ENCODE results near the gene CUL4B. TPM values are rescaled to one million over a fixed set of nuclear protein-coding genes. Genes with fewer than 3 reads are reported as not detected.

The CUL4B gene
- total and polyA plus RNA-seq, 2 donors (not counting 3 experiments of a cell fraction or from before 2014, with no cell fraction given) = 22.2 to 90.0 TPM

DNA sequence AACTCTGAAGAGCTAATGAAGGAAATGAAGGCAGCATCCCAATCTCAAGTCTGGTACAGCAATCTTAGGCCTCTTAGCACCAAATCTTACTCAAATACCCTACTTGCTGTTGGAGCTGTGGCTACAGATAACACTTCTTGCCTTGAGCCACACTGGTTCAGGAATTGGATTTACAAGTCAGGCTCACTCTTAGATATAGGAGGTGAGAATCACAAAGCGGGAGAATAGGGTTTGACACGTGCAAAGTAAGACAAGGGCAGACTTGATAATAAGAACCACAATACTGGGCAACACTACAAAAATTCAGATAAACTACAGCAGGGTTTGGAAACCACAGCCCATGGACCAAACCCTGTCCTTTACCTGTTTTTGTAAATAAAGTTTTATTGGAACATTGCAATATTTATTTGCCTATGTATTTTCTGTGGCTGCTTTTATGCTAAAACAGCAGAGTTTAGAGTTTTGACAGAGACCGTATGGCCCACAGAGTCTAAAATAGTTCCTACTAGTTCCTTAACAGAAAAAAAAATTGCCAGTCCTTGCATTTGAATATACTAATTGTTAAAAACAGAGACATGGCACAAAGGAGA, 9.3 kb upstream of the CUL4B start:
- ChIA-PET POLR2A (no interaction called here), CTCF (no interaction called here)
- TF ChIP-seq MYC (IDR thresholded peaks at IDR 0.05; ENCODE audit: low read depth, low read length) = no peak
- FAIRE-seq (no peak), DNase-seq (ENCODE audit: low read depth, low spot score) (no peak)
- Histone ChIP-seq H4K20me1 (replicated peaks; ENCODE audit: control insufficient read depth, extremely low read depth, insufficient read depth, low read length) (no peaks in the 10 kb centered on the region), H3K9me3 (replicated peaks; ENCODE audit: control insufficient read depth, insufficient read depth, low read length) (no peaks in the 10 kb centered on the region), H3K9me1 (replicated peaks; ENCODE audit: control insufficient read depth, extremely low read depth, insufficient read depth, low read length) (no peaks in the 10 kb centered on the region), H3K27me3 (ENCODE audit: control insufficient read depth in 2 of 2, insufficient read depth in 2 of 2, low read length in 2 of 2) (no peaks in the 10 kb centered on the region), H3K9ac (replicated peaks; ENCODE audit: extremely low read depth, insufficient read depth, low read length) (no peak overlapping the region), H3K4me1 (ENCODE audit: control insufficient read depth, extremely low read depth, insufficient read depth, low read length) (no peaks in the 10 kb centered on the region), H3K4me3 (replicated peaks in 1 of 3; ENCODE audit: insufficient read depth in 1 of 3, low read depth in 1 of 3, low read length in 3 of 3) (no peak overlapping the region), H3K4me2 (ENCODE audit: insufficient read depth, low read length) (no peak overlapping the region), H3K27ac (ENCODE audit: insufficient read depth, low read depth, low read length) (no peak overlapping the region), H3K79me2 (ENCODE audit: control insufficient read depth, insufficient read depth, low read length) (no peaks in the 10 kb centered on the region), H2AFZ (ENCODE audit: low read depth, low read length) (no peak overlapping the region), H3K36me3 (ENCODE audit: control insufficient read depth in 2 of 2, extremely low read depth in 1 of 2, insufficient read depth in 2 of 2, low read length in 2 of 2) (no peaks in the 10 kb centered on the region)
- BruUV-seq (replicated peaks) = no TSS peak
- dilution Hi-C loops (cut with MboI; ENCODE audit: extremely low pct_ligation_motif_present, low sequenced_read_pairs) = no loop called here
- intact Hi-C loops (cut with micrococcal nuclease) = no loop called here

DNA sequence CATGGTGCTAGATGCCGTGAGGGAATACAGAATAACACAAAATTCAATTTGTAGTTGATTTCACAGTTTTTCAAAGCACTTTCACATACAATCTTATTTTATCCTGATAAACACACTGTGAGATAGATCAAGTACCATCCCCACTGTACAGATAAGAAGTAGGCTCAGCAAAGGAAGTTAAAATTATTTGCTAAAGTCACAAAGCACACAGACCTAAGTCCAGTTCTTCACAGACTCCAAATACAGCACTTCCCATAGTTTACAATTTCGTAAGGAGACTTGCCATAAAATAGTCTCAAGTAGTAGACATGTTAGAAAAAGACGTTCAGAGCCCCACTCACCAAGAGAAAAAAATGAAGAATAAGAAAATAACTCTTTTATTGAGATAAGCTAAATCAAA, 7.8 kb upstream of the CUL4B start:
- intact Hi-C loops (cut with micrococcal nuclease) (no loop called here), dilution Hi-C loops (cut with MboI; ENCODE audit: extremely low pct_ligation_motif_present, low sequenced_read_pairs) (no loop called here)
- no peak overlapping the region for H3K9ac ChIP-seq (replicated peaks; ENCODE audit: extremely low read depth, insufficient read depth, low read length)
- no peaks in the 10 kb centered on the region for H3K4me1 ChIP-seq (ENCODE audit: control insufficient read depth, extremely low read depth, insufficient read depth, low read length)
- TF ChIP-seq, protein P1, sequence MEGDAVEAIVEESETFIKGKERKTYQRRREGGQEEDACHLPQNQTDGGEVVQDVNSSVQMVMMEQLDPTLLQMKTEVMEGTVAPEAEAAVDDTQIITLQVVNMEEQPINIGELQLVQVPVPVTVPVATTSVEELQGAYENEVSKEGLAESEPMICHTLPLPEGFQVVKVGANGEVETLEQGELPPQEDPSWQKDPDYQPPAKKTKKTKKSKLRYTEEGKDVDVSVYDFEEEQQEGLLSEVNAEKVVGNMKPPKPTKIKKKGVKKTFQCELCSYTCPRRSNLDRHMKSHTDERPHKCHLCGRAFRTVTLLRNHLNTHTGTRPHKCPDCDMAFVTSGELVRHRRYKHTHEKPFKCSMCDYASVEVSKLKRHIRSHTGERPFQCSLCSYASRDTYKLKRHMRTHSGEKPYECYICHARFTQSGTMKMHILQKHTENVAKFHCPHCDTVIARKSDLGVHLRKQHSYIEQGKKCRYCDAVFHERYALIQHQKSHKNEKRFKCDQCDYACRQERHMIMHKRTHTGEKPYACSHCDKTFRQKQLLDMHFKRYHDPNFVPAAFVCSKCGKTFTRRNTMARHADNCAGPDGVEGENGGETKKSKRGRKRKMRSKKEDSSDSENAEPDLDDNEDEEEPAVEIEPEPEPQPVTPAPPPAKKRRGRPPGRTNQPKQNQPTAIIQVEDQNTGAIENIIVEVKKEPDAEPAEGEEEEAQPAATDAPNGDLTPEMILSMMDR (IDR thresholded peaks at IDR 0.05; ENCODE audit: extremely low read depth in 1 of 2, insufficient read depth in 1 of 2, low read depth in 1 of 2, low read length in 2 of 2) = no peak
- TF ChIP-seq MYC (IDR thresholded peaks at IDR 0.05; ENCODE audit: low read depth, low read length) (no peak), POLR2AphosphoS5 (IDR thresholded peaks at IDR 0.05; ENCODE audit: insufficient read depth, low read depth, low read length) (no peak), EZH2 (IDR thresholded peaks at IDR 0.05; ENCODE audit: borderline replicate concordance, low read depth, low read length, severe bottlenecking) (no peak), POLR2A (IDR thresholded peaks at IDR 0.05; ENCODE audit: low read depth, low read length) (no peak), GATA2 (IDR thresholded peaks at IDR 0.05; ENCODE audit: insufficient read depth, insufficient read length, low read depth, low read length) (no peak), JUN (IDR thresholded peaks at IDR 0.05; ENCODE audit: borderline replicate concordance, insufficient read depth, insufficient read length, low read depth) (no peak), FOS (IDR thresholded peaks at IDR 0.05; ENCODE audit: borderline replicate concordance, insufficient read depth, low read length) (no peak)
- TF ChIP-seq, protein P2, sequence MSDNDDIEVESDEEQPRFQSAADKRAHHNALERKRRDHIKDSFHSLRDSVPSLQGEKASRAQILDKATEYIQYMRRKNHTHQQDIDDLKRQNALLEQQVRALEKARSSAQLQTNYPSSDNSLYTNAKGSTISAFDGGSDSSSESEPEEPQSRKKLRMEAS (IDR thresholded peaks at IDR 0.05; ENCODE audit: insufficient read depth, insufficient read length) = no peak
- no peaks in the 10 kb centered on the region for H4K20me1 ChIP-seq (replicated peaks; ENCODE audit: control insufficient read depth, extremely low read depth, insufficient read depth, low read length)
- no peak overlapping the region for H3K27ac ChIP-seq (ENCODE audit: insufficient read depth, low read depth, low read length)
- FAIRE-seq (no peak), DNase-seq (ENCODE audit: low read depth, low spot score) (no peak)
- H3K9me3 ChIP-seq (replicated peaks; ENCODE audit: control insufficient read depth, insufficient read depth, low read length) = no peaks in the 10 kb centered on the region
- H3K36me3 ChIP-seq (ENCODE audit: control insufficient read depth in 2 of 2, extremely low read depth in 1 of 2, insufficient read depth in 2 of 2, low read length in 2 of 2) = no peaks in the 10 kb centered on the region
- H3K27me3 ChIP-seq (ENCODE audit: control insufficient read depth in 2 of 2, insufficient read depth in 2 of 2, low read length in 2 of 2) = no peaks in the 10 kb centered on the region
- POLR2A ChIA-PET = no interaction called here
- no peaks in the 10 kb centered on the region for H3K9me1 ChIP-seq (replicated peaks; ENCODE audit: control insufficient read depth, extremely low read depth, insufficient read depth, low read length)
- H2AFZ ChIP-seq (ENCODE audit: low read depth, low read length) = no peak overlapping the region
- no peak overlapping the region for H3K4me3 ChIP-seq (replicated peaks in 1 of 3; ENCODE audit: insufficient read depth in 1 of 3, low read depth in 1 of 3, low read length in 3 of 3)
- H3K4me2 ChIP-seq (ENCODE audit: insufficient read depth, low read length) = no peak overlapping the region
- no TSS peak for BruUV-seq (replicated peaks)
- no peaks in the 10 kb centered on the region for H3K79me2 ChIP-seq (ENCODE audit: control insufficient read depth, insufficient read depth, low read length)
- CTCF ChIA-PET = no interaction called here

Measured in endothelial cell of umbilical vein (primary cell).